ENCODE measurements around the gene PFAS. TPM values are rescaled to one million over a fixed set of nuclear protein-coding genes. Genes with fewer than 3 reads are reported as not detected.

The PFAS gene
- total and polyA plus RNA-seq, 2 experiments from 2014 or later, result 13.6 to 18.8 TPM

- no peaks in the 10 kb centered on the region for H3K79me2 ChIP-seq
- WGBS (ENCODE audit: low lambda C conversion rate, missing lambda C conversion rate), result 14% methylated on average over 26 of the region's 26 CpGs
- H3K4me1 ChIP-seq (ENCODE audit: insufficient read depth), result peaks cover 12% of the 10 kb centered on the region
- peaks cover 48% of the 10 kb centered on the region for H3K27me3 ChIP-seq
- H3K9me3 ChIP-seq (ENCODE audit: low read depth), result no peaks in the 10 kb centered on the region
- peak overlapping the region; percentile 72 for H3K4me2 ChIP-seq
- H3K4me3 ChIP-seq, result no peak overlapping the region
- no peak overlapping the region for H2AFZ ChIP-seq
- no peaks in the 10 kb centered on the region for H3K36me3 ChIP-seq (replicated peaks; ENCODE audit: insufficient read depth, low read depth)
- no peaks in the 10 kb centered on the region for H4K20me1 ChIP-seq (ENCODE audit: insufficient read depth, poor library complexity, severe bottlenecking)
- TF ChIP-seq, protein P1, sequence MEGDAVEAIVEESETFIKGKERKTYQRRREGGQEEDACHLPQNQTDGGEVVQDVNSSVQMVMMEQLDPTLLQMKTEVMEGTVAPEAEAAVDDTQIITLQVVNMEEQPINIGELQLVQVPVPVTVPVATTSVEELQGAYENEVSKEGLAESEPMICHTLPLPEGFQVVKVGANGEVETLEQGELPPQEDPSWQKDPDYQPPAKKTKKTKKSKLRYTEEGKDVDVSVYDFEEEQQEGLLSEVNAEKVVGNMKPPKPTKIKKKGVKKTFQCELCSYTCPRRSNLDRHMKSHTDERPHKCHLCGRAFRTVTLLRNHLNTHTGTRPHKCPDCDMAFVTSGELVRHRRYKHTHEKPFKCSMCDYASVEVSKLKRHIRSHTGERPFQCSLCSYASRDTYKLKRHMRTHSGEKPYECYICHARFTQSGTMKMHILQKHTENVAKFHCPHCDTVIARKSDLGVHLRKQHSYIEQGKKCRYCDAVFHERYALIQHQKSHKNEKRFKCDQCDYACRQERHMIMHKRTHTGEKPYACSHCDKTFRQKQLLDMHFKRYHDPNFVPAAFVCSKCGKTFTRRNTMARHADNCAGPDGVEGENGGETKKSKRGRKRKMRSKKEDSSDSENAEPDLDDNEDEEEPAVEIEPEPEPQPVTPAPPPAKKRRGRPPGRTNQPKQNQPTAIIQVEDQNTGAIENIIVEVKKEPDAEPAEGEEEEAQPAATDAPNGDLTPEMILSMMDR (IDR thresholded peaks at IDR 0.05; ENCODE audit: poor library complexity), result no peak
- TF ChIP-seq EZH2phosphoT487 (IDR thresholded peaks at IDR 0.05; ENCODE audit: low read depth, severe bottlenecking, unreplicated experiment) (no peak), EZH2 (IDR thresholded peaks at IDR 0.05; ENCODE audit: borderline replicate concordance) (no peak)
- DNase-seq (ENCODE audit: low spot score), result peak; percentile 9
- no peak overlapping the region for H3K27ac ChIP-seq
- no peaks in the 10 kb centered on the region for H3K9me2 ChIP-seq (replicated peaks; ENCODE audit: insufficient read depth)
Observed at GRCh38 chr17:8315764-8316217, 66.7 kb downstream of the PFAS start.

- H4K20me1 ChIP-seq (ENCODE audit: insufficient read depth, poor library complexity, severe bottlenecking), result no peaks in the 10 kb centered on the region
- H3K27me3 ChIP-seq, result peaks cover 43% of the 10 kb centered on the region
- H3K4me1 ChIP-seq (ENCODE audit: insufficient read depth), result peaks cover 12% of the 10 kb centered on the region
- H3K9me3 ChIP-seq (ENCODE audit: low read depth), result no peaks in the 10 kb centered on the region
- no peaks in the 10 kb centered on the region for H3K9me2 ChIP-seq (replicated peaks; ENCODE audit: insufficient read depth)
- H3K79me2 ChIP-seq, result no peaks in the 10 kb centered on the region
- no peak overlapping the region for H3K4me3 ChIP-seq
- WGBS (ENCODE audit: low lambda C conversion rate, missing lambda C conversion rate), result 87% methylated on average over 23 of the region's 24 CpGs
- H2AFZ ChIP-seq, result no peak overlapping the region
- TF ChIP-seq, protein P1 (IDR thresholded peaks at IDR 0.05; ENCODE audit: poor library complexity), result no peak
- TF ChIP-seq EZH2phosphoT487 (IDR thresholded peaks at IDR 0.05; ENCODE audit: low read depth, severe bottlenecking, unreplicated experiment) (no peak), EZH2 (IDR thresholded peaks at IDR 0.05; ENCODE audit: borderline replicate concordance) (no peak)
- no peaks in the 10 kb centered on the region for H3K36me3 ChIP-seq (replicated peaks; ENCODE audit: insufficient read depth, low read depth)
- H3K27ac ChIP-seq, result no peak overlapping the region
- DNase-seq (ENCODE audit: low spot score), result no peak
- no peak overlapping the region for H3K4me2 ChIP-seq
Observed at GRCh38 chr17:8318010-8318935, 69.2 kb downstream of the PFAS start.

Other genes with a start within 250 kb of the PFAS start
- gene GUCY2D, start 246.7 kb upstream of the PFAS start, total RNA-seq, result not detected in 2 replicates
- gene GUCY2D, start 246.7 kb upstream of the PFAS start, polyA plus RNA-seq, result 1.6 and 1.9 TPM in 2 replicates
- 5.7 and 6.7 TPM in 2 replicates for gene ALOX15B, start 210.2 kb upstream of the PFAS start, total RNA-seq
- 26.0 and 26.1 TPM in 2 replicates for gene ALOX15B, start 210.2 kb upstream of the PFAS start, polyA plus RNA-seq
- 0.52 and 2.0 TPM in 2 replicates for gene ALOX12B, start 161.6 kb upstream of the PFAS start, total RNA-seq
- gene ALOX12B, start 161.6 kb upstream of the PFAS start, polyA plus RNA-seq, result 0.22 and 1.8 TPM in 2 replicates
- 0.48 and 0.77 TPM in 2 replicates for gene ALOXE3, start 130.8 kb upstream of the PFAS start, total RNA-seq
- 1.5 and 2.6 TPM in 2 replicates for gene ALOXE3, start 130.8 kb upstream of the PFAS start, polyA plus RNA-seq
- not detected in 2 replicates for gene HES7, start 125.2 kb upstream of the PFAS start, total RNA-seq
- not detected in 2 replicates for gene HES7, start 125.2 kb upstream of the PFAS start, polyA plus RNA-seq
- 35.3 and 36.5 TPM in 2 replicates for gene PER1, start 96.9 kb upstream of the PFAS start, total RNA-seq
- gene PER1, start 96.9 kb upstream of the PFAS start, polyA plus RNA-seq, result 107 and 143 TPM in 2 replicates
- 8.2 and 8.5 TPM in 2 replicates for gene VAMP2, start 86.3 kb upstream of the PFAS start, total RNA-seq
- 44.6 and 85.7 TPM in 2 replicates for gene VAMP2, start 86.3 kb upstream of the PFAS start, polyA plus RNA-seq
- gene TMEM107, start 72.9 kb upstream of the PFAS start, total RNA-seq, result 21.1 and 25.3 TPM in 2 replicates
- gene TMEM107, start 72.9 kb upstream of the PFAS start, polyA plus RNA-seq, result 12.8 and 13.6 TPM in 2 replicates
- gene BORCS6, start 59.1 kb upstream of the PFAS start, total RNA-seq, result 9.4 and 10.7 TPM in 2 replicates
- 7.7 and 10.2 TPM in 2 replicates for gene BORCS6, start 59.1 kb upstream of the PFAS start, polyA plus RNA-seq
- 9.3 and 9.9 TPM in 2 replicates for gene AURKB, start 38.7 kb upstream of the PFAS start, total RNA-seq
- 25.3 and 27.5 TPM in 2 replicates for gene AURKB, start 38.7 kb upstream of the PFAS start, polyA plus RNA-seq
- 6.3 and 11.4 TPM in 2 replicates for gene CTC1, start 1.2 kb upstream of the PFAS start, total RNA-seq
- 17.2 and 19.4 TPM in 2 replicates for gene CTC1, start 1.2 kb upstream of the PFAS start, polyA plus RNA-seq
- 7.9 and 17.6 TPM in 2 replicates for gene RANGRF, start 39.4 kb downstream of the PFAS start, total RNA-seq
- gene RANGRF, start 39.4 kb downstream of the PFAS start, polyA plus RNA-seq, result 41.9 and 42.5 TPM in 2 replicates
- gene SLC25A35, start 46.1 kb downstream of the PFAS start, total RNA-seq, result 0.52 and 1.6 TPM in 2 replicates
- 1.9 and 3.0 TPM in 2 replicates for gene SLC25A35, start 46.1 kb downstream of the PFAS start, polyA plus RNA-seq
- gene ARHGEF15, start 61.0 kb downstream of the PFAS start, total RNA-seq, result 0.03 and 0.12 TPM in 2 replicates
- 0.32 TPM in 1 of 2 replicates, not detected in the other for gene ARHGEF15, start 61.0 kb downstream of the PFAS start, polyA plus RNA-seq
- not detected in 2 replicates for gene ODF4, start 90.6 kb downstream of the PFAS start, total RNA-seq
- gene ODF4, start 90.6 kb downstream of the PFAS start, polyA plus RNA-seq, result not detected in 2 replicates
- gene RPL26, start 133.9 kb downstream of the PFAS start, total RNA-seq, result 3,628 and 3,816 TPM in 2 replicates
- 403 and 411 TPM in 2 replicates for gene RPL26, start 133.9 kb downstream of the PFAS start, polyA plus RNA-seq
- not detected in 2 replicates for gene RNF222, start 148.5 kb downstream of the PFAS start, total RNA-seq
- not detected in 2 replicates for gene RNF222, start 148.5 kb downstream of the PFAS start, polyA plus RNA-seq
- 60.7 and 66.3 TPM in 2 replicates for gene NDEL1, start 186.6 kb downstream of the PFAS start, total RNA-seq
- gene NDEL1, start 186.6 kb downstream of the PFAS start, polyA plus RNA-seq, result 46.1 and 51.1 TPM in 2 replicates